A549 (cell line): ENCODE measurements around the gene BCL3. TPM values are rescaled to one million over a fixed set of nuclear protein-coding genes. Genes with fewer than 3 reads are reported as not detected.

Source experiments
- CBX2 ChIP-seq: fragments of 200-600 bp; sonication (generic); IDR thresholded peaks from 2 replicates; pipeline ENCODE4 v1.6.1; 2016; ENCODE audit warnings: low read depth, mild to moderate bottlenecking, borderline replicate concordance
- CBX8 ChIP-seq: fragments of 200-600 bp; sonication (generic); IDR thresholded peaks from 2 replicates; pipeline ENCODE4 v1.6.1; 2016
- E2F6 ChIP-seq: IDR thresholded peaks from 2 replicates; pipeline ENCODE4 v1.6.1; 2012; ENCODE audit warnings: low read depth, borderline replicate concordance
- EHMT2 ChIP-seq: fragments of 200-600 bp; sonication (generic); IDR thresholded peaks from 2 replicates; pipeline ENCODE4 v1.6.1; 2016; ENCODE audit warnings: antibody characterized with exemption, low read depth, mild to moderate bottlenecking, moderate library complexity
- ELK1 ChIP-seq: fragments of 150-350 bp; IDR thresholded peaks from 2 replicates; pipeline ENCODE4 v1.6.1; 2014; ENCODE audit warnings: low read depth, mild to moderate bottlenecking, low read length
- FOXS1 ChIP-seq: fragments of 250-450 bp; sonication (Bioruptor Pico); IDR thresholded peaks from 2 replicates; pipeline ENCODE4 v1.5.0; 2020; ENCODE audit warnings: mild to moderate bottlenecking, moderate library complexity
- HDAC2 ChIP-seq: fragments of 200-600 bp; sonication (generic); IDR thresholded peaks from 2 replicates; pipeline ENCODE4 v1.6.1; 2016
- HEYL ChIP-seq: fragments of 250-450 bp; sonication (Bioruptor Pico); IDR thresholded peaks from 2 replicates; pipeline ENCODE4 v1.8.0; 2021; ENCODE audit warnings: mild to moderate bottlenecking, moderate library complexity
- HOXB13 ChIP-seq: fragments of 250-450 bp; sonication (Bioruptor Pico); IDR thresholded peaks from 2 replicates; pipeline ENCODE4 v1.5.0; 2020; ENCODE audit warnings: low read depth, mild to moderate bottlenecking, moderate library complexity
- JUN ChIP-seq, 2 experiments: fragments of >200 bp; sonication (Bioruptor Twin); formaldehyde crosslinking; IDR thresholded peaks; 2 replicates in 1 of 2; 3 replicates in 1 of 2; pipeline ENCODE4 v1.6.1; 2016 to 2017
- JUNB ChIP-seq: fragments of >200 bp; sonication (Bioruptor Twin); formaldehyde crosslinking; IDR thresholded peaks from 2 replicates; pipeline ENCODE4 v1.6.1; 2016
- KDM1A ChIP-seq: fragments of 200-600 bp; sonication (generic); IDR thresholded peaks from 2 replicates; pipeline ENCODE4 v1.6.1; 2016; ENCODE audit warnings: low read depth, mild to moderate bottlenecking
- PBX3 ChIP-seq: IDR thresholded peaks from 2 replicates; pipeline ENCODE4 v1.6.1; 2012
- PHF8 ChIP-seq: fragments of 200-600 bp; sonication (generic); IDR thresholded peaks from 2 replicates; pipeline ENCODE4 v1.6.1; 2016; ENCODE audit warnings: low read depth, mild to moderate bottlenecking, antibody characterized with exemption, moderate library complexity, borderline replicate concordance
- RAD21 ChIP-seq, 2 experiments: fragments of >200 bp in 1 of 2; sonication (Bioruptor Twin) in 1 of 2; formaldehyde crosslinking in 1 of 2; IDR thresholded peaks in 1 of 2; conservative IDR thresholded peaks in 1 of 2; 2 replicates in 1 of 2; 3 replicates in 1 of 2; pipeline ENCODE4 v1.6.1; 2012 to 2018; ENCODE audit warnings: inconsistent platforms in 1 of 2
- RARB ChIP-seq: fragments of 250-450 bp; sonication (Bioruptor Pico); IDR thresholded peaks from 2 replicates; pipeline ENCODE4 v1.8.0; 2021; ENCODE audit warnings: mild to moderate bottlenecking, moderate library complexity
- RCOR1 ChIP-seq: fragments of 150-350 bp; IDR thresholded peaks from 2 replicates; pipeline ENCODE4 v1.6.1; 2014; ENCODE audit warnings: antibody characterized with exemption, low read length, low read depth
- RFX5 ChIP-seq: fragments of 450-650 bp; IDR thresholded peaks from 2 replicates; pipeline ENCODE4 v1.7.1; 2014; ENCODE audit warnings: antibody characterized with exemption, mild to moderate bottlenecking, moderate library complexity
- SMC3 ChIP-seq: fragments of >200 bp; sonication (Bioruptor Twin); formaldehyde crosslinking; IDR thresholded peaks from 3 replicates; pipeline ENCODE4 v1.6.1; 2018; ENCODE audit warnings: inconsistent platforms
- TP53 ChIP-seq: fragments of 250-450 bp; sonication (Bioruptor Pico); IDR thresholded peaks from 2 replicates; pipeline ENCODE4 v1.5.0; 2021; ENCODE audit warnings: mild to moderate bottlenecking, moderate library complexity
- USF2 ChIP-seq: fragments of 450-650 bp; IDR thresholded peaks from 2 replicates; pipeline ENCODE4 v1.6.1; 2014; ENCODE audit warnings: antibody characterized with exemption
- ZSCAN20 ChIP-seq: fragments of 250-450 bp; sonication (Bioruptor Pico); IDR thresholded peaks from 2 replicates; pipeline ENCODE4 v1.8.0; 2022; ENCODE audit warnings: mild to moderate bottlenecking, moderate library complexity
- polyA plus RNA-seq, 4 experiments: library from polyadenylated mRNA; depleted of rRNA in 3 of 4; stranded (reverse); fragments of >200 nt; fragmentation: RNase III in 1 of 4; extraction: RNeasy Plus Mini Kit Qiagen cat#74134 plus additional on column Dnase treatment in 1 of 4; gene quantifications; 2 replicates in 3 of 4; 3 replicates in 1 of 4; pipeline ENCODE4 v1.2.3, GENCODE V29; 2011 to 2017
- TF ChIP-seq, protein P1 (sequence below): fragments of 200-600 bp; sonication (generic); IDR thresholded peaks from 2 replicates; pipeline ENCODE4 v1.6.1; 2016; ENCODE audit warnings: antibody characterized with exemption, mild to moderate bottlenecking, moderate library complexity
- TF ChIP-seq, protein P2 (sequence below): fragments of >200 bp; sonication (Bioruptor Twin); formaldehyde crosslinking; IDR thresholded peaks from 3 replicates; pipeline ENCODE4 v1.5.1; 2016
- TF ChIP-seq, protein P3 (sequence below): fragments of 250-450 bp; sonication (Bioruptor Pico); IDR thresholded peaks from 2 replicates; pipeline ENCODE4 v1.5.0; 2021; ENCODE audit warnings: mild to moderate bottlenecking, moderate library complexity, borderline replicate concordance

BCL3 gene
- polyA plus RNA-seq, 2 of the 4 experiments (the other 2 are of a cell fraction), result 22.6 to 72.1 TPM

- TF ChIP-seq, protein P1, sequence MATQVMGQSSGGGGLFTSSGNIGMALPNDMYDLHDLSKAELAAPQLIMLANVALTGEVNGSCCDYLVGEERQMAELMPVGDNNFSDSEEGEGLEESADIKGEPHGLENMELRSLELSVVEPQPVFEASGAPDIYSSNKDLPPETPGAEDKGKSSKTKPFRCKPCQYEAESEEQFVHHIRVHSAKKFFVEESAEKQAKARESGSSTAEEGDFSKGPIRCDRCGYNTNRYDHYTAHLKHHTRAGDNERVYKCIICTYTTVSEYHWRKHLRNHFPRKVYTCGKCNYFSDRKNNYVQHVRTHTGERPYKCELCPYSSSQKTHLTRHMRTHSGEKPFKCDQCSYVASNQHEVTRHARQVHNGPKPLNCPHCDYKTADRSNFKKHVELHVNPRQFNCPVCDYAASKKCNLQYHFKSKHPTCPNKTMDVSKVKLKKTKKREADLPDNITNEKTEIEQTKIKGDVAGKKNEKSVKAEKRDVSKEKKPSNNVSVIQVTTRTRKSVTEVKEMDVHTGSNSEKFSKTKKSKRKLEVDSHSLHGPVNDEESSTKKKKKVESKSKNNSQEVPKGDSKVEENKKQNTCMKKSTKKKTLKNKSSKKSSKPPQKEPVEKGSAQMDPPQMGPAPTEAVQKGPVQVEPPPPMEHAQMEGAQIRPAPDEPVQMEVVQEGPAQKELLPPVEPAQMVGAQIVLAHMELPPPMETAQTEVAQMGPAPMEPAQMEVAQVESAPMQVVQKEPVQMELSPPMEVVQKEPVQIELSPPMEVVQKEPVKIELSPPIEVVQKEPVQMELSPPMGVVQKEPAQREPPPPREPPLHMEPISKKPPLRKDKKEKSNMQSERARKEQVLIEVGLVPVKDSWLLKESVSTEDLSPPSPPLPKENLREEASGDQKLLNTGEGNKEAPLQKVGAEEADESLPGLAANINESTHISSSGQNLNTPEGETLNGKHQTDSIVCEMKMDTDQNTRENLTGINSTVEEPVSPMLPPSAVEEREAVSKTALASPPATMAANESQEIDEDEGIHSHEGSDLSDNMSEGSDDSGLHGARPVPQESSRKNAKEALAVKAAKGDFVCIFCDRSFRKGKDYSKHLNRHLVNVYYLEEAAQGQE, result no peak
- TF ChIP-seq RAD21 (conservative IDR thresholded peaks at IDR 0.05 in 1 of 2, IDR thresholded peaks at IDR 0.05 in 1 of 2) (no peak), PHF8 (peak; percentile 61; the same call in 1 of the 2 replicates), JUN (IDR thresholded peaks at IDR 0.05) (peak; percentile 43 to 46; a peak in 1 of 5 replicates), PBX3 (no peak), RARB (CRISPR knock-in tag) (no peak), HEYL (CRISPR knock-in tag) (no peak), TP53 (CRISPR knock-in tag) (no peak), FOXS1 (CRISPR knock-in tag) (no peak), RFX5 (no peak), E2F6 (no peak), JUNB (no peak), EHMT2 (no peak), SMC3 (0 out of 3 replicates have a peak, but pooled peaks have one; percentile 8), HDAC2 (no peak), HOXB13 (CRISPR knock-in tag) (no peak), KDM1A (no peak), ELK1 (no peak), USF2 (no peak), CBX8 (no peak), CBX2 (no peak), RCOR1 (no peak), ZSCAN20 (no peak)
- TF ChIP-seq, protein P2, sequence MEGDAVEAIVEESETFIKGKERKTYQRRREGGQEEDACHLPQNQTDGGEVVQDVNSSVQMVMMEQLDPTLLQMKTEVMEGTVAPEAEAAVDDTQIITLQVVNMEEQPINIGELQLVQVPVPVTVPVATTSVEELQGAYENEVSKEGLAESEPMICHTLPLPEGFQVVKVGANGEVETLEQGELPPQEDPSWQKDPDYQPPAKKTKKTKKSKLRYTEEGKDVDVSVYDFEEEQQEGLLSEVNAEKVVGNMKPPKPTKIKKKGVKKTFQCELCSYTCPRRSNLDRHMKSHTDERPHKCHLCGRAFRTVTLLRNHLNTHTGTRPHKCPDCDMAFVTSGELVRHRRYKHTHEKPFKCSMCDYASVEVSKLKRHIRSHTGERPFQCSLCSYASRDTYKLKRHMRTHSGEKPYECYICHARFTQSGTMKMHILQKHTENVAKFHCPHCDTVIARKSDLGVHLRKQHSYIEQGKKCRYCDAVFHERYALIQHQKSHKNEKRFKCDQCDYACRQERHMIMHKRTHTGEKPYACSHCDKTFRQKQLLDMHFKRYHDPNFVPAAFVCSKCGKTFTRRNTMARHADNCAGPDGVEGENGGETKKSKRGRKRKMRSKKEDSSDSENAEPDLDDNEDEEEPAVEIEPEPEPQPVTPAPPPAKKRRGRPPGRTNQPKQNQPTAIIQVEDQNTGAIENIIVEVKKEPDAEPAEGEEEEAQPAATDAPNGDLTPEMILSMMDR, result no peak
- TF ChIP-seq, protein P3, sequence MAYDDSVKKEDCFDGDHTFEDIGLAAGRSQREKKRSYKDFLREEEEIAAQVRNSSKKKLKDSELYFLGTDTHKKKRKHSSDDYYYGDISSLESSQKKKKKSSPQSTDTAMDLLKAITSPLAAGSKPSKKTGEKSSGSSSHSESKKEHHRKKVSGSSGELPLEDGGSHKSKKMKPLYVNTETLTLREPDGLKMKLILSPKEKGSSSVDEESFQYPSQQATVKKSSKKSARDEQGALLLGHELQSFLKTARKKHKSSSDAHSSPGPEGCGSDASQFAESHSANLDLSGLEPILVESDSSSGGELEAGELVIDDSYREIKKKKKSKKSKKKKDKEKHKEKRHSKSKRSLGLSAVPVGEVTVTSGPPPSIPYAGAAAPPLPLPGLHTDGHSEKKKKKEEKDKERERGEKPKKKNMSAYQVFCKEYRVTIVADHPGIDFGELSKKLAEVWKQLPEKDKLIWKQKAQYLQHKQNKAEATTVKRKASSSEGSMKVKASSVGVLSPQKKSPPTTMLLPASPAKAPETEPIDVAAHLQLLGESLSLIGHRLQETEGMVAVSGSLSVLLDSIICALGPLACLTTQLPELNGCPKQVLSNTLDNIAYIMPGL (CRISPR knock-in tag), result no peak
Observed at GRCh38 chr19:44808463-44809371, 60.2 kb downstream of the BCL3 start, which contains the start of gene BCAM (continued).
